Brain pericyte (primary cell): ENCODE data around the gene PDE4D.
A peak's percentile ranks its signal among the peaks of the same experiment; 100 is the strongest.
"Not testable (repeated sequence)": the region's sequence is repeated elsewhere in the genome, so short reads cannot be mapped to it uniquely, and the experiment has no call there.

Experiments
- DNase-seq: peaks from one replicate; pipeline ENCODE4 v3.0.0-alpha.2; 2012; ENCODE audit warnings: low read depth, low spot score

The PDE4D gene

GRCh38 chr5:59583810-59584562 is 309.5 kb downstream of the PDE4D start:
- DNase-seq: no peak

DNA sequence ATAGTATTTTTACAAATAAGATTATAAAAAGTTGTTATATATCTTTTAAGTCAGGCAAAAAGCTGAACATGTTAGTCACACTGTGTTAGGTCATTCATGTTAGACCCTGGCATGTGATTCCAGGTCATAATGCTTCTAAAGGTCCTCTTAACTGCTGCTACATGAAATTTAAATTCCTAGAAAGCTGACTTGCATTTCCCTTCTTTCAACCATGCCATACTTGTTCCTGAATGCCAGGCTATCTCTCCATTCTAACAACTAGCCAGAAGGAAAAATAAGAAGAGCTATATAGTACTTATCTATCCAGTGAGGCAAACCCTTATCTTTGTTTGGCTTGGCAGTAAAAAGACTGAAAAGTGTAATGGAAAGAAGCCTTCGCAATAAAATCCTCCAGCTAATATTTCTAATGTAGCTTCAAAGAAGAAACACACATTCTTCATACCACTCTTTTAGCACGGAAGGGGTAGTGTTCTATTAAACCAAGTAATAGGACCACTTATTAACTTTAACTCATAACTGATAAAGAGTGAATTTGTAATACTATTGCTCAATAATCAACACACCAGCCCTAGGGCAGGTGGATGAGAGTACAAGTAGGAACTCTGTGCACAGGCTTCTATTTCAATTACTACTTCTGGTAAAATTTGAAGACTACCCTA is 310.2 kb downstream of the PDE4D start:
- DNase-seq: no peak

GRCh38 chr5:59582746-59583145 is 310.8 kb downstream of the PDE4D start:
- DNase-seq: no peak

- DNase-seq: no peak
Observed at GRCh38 chr5:59579824-59580167, 313.7 kb downstream of the PDE4D start.

DNA sequence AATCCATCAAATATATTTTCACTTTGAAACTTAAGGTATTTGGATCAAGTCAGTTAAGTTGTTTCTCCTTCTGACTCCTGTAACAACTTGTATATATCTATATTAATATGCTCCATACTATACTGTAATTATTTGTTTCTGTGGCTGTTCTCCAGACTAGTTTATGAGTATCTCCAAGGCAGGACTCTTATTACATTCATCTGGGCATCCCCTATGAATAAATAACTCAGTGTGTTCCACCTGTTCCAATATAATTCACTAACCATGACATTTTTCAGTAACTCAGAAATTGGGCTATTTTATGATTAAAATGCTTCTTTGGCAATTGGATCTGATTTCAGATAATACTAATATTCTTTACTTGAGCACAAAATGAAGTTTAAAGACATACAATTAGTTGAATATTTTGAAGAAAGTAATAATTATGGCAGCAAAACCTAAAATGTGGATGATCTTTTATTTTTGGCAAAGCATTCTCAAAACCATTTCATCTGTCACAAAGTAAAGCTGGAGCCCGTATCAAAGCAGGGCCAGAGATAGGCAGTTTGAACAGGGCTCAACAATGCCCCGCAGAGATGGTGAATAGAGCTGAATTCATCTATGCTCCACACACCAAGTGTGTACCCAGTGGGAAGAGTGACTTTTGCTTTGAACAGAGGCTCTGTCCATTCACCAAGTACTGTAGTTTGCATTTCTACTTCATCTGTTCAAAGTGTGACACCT is 314.3 kb downstream of the PDE4D start:
- no peak for DNase-seq

DNA sequence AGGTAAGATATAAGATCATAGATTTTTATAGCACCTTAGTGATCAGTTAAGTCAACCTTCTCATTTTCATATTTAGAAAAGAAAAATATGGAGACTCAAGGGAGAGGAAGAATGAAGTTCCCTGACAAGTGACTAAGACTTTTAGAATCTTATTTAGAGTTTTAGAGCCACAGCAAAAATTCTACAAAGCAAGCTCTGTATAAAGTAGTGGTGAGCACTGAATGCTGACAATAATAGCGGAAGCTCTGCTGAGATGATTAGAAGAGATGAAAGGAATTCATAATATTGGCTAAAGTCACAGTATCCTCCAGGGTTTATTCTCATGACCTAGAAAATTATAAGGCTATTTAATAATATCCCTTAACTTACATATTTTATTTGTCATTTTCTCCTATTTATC is 316.0 kb downstream of the PDE4D start:
- no peak for DNase-seq

GRCh38 chr5:59575648-59576445 is 317.7 kb downstream of the PDE4D start:
- no peak for DNase-seq

- not testable (repeated sequence) for DNase-seq
Observed at GRCh38 chr5:59573509-59573908, 320.0 kb downstream of the PDE4D start.

- DNase-seq: no peak
Observed at GRCh38 chr5:59571067-59571466, 322.5 kb downstream of the PDE4D start.

GRCh38 chr5:59569608-59570334 is 323.8 kb downstream of the PDE4D start:
- no peak for DNase-seq

- DNase-seq: no peak
Observed at GRCh38 chr5:59569158-59569557, 324.4 kb downstream of the PDE4D start.

DNA sequence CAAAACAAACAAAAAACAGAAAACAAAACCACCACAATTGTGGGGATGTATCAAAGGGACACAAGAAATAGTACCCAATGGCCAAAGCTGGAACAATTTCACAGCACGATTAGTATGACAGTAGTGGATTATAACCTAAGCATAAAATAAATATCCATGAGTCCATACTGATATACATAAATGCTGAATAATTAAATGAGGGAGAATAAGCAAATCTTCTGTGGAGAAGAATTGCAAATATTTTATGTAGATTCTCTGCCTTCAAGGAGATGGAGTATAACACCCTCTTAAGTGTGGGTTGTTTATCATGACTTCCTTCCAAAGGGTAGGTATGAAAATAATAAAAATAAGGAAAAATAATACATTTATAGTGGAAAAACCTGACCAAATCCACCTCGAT is 325.4 kb downstream of the PDE4D start:
- DNase-seq: no peak

DNA sequence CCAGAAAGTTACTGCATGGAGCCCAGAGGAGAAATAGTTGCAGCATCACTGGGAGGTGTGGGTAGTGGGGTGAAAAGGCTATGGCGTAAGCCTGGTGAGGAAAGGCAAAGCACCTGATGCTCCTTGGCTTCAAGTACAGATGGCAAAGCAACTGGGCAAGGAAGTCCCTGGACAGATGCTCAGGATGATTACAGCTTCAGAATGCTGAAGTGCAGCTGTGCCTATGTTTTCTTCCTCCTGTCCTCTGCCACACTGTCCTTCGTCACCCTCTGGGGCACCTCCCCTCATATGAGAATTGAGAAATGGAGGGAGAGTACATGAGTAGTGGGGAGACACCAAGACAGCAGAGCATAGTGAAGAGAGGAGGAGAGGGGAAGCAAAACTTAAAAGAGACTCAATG is 328.0 kb downstream of the PDE4D start:
- DNase-seq: no peak

- no peak for DNase-seq
Observed at GRCh38 chr5:59564895-59565294, 328.6 kb downstream of the PDE4D start.

- DNase-seq: no peak
Observed at GRCh38 chr5:59562756-59563389, 330.7 kb downstream of the PDE4D start.

GRCh38 chr5:59560553-59560952 is 333.0 kb downstream of the PDE4D start:
- DNase-seq: no peak

DNA sequence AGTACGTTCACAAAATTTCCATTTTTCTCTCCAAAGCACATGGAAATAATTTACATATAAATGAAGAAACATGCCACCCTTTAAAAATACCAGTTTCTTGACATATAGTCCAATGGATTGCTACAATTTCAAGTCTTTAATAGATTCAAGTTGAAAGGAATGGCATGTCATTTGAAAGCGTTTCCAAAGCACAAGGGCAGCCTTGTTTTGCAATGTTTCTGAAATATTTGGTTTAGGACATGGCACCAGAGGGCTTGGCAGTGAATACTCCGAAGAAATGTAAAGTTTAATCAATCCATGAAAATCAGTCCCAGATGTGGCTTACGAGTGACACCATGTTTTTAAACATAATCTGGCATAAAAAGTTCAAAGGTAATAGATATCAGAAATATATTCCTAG is 333.7 kb downstream of the PDE4D start:
- DNase-seq: no peak

DNA sequence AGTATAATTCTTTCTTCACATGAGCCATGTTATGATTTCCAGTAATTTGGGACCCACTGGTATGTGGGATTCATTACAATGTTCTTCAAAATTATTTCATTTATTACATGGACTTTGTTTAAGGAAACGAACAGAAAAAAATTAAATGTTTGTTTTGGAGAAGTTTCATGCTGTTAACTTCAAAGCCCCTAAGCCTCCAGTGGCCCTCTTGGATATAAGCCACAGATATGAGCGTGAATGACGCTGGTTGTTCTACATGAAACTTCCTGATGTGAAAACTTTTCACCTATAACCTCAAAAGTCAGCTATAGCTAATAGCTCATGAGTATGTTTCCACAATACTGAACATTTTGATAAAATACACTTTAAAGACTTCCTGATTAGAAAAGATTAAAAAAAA is 334.2 kb downstream of the PDE4D start:
- DNase-seq: peak; percentile 73

GRCh38 chr5:59558501-59558900 is 335.0 kb downstream of the PDE4D start:
- DNase-seq: no peak

- DNase-seq: no peak
Observed at GRCh38 chr5:59557572-59557971, 336.0 kb downstream of the PDE4D start.

DNA sequence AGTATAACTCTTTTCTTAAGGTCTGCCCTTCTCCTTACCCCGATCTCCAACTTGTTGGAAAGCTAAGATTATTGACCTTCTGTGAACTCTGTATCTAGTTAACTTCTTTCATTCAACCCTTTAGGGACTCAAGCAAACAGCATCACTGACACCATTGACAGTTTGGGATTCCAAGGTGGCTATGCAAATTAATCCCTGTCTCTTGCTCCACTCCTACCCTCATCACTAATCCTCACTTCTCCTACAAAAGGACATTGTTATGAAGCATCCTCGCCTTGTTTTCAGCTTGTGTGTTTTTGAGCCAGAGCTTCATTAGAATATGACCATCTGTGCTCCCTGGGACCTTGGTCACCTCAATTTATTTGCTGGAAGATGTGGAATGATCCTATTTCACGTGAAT is 337.9 kb downstream of the PDE4D start:
- DNase-seq: no peak
